T-helper 2 cell (primary cell): ENCODE data around the gene ZNF850.
"Not testable (repeated sequence)": the region's sequence is repeated elsewhere in the genome, so short reads cannot be mapped to it uniquely, and the experiment has no call there.

ENCODE experiments used
- DNase-seq, 5 experiments: peaks; one replicate each; pipeline versions ENCODE4 v3.0.0 to v3.0.0-alpha.2; 2012 to 2022
- total RNA-seq, 2 donors: gene quantifications; one replicate each; lab custom pipeline; 2026; lab: John Stamatoyannopoulos, UW

The ZNF850 gene
- total RNA-seq, result 5.6 to 11.2 reads per million in 2 donors

DNA sequence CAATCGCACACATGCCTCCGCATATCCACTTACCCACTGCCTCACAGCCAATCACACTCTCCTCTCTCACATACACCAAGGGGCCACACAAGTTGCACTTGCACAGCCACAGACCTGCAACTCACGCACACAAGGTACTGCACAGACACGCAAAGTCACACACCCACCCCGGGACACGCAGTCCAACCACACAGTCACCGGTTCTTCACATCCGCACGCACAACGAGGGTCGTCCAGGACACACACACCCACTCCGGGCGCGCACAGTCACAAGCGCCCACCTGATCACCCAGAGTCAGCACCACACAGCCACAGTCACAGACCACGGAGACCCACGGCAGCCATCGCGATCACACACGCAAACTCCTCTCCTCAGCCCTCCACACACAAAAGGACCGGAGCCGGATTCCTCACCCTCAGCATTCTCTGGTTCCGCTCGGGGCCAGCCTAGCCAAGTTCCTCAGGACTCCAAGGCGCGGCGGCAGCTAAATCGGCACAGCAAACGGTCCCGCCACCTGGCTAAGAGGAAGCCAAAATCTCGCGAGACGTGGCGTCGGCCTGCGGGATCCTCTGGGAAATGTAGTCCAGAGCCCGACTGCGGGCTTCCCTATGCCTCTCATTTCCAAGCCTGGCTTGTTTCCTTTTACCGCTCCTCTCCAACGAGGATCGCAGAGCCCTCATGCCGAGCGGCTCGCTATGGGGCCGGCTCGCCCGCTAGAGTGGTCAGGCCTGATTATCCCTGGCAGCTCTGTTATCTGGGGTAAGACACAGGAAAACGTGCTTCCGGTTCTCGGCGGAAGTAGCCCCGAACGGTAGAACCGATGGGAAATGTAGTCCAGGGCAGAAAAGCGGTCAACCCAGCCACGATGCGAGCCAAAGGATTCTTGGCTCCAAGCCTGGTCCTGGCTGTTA is at the start of gene ZNF850:
TSS of gene ZNF850 (minus strand) at position 497 of the 912 bp plus-strand sequence. CDS start 10,201 bp downstream, outside the sequence.
- DNase-seq, result peak; percentile 85 to 96 (median 89)

GRCh38 chr19:36821758-36822157 is 49.2 kb upstream of the ZNF850 start:
- DNase-seq, result no peak

DNA sequence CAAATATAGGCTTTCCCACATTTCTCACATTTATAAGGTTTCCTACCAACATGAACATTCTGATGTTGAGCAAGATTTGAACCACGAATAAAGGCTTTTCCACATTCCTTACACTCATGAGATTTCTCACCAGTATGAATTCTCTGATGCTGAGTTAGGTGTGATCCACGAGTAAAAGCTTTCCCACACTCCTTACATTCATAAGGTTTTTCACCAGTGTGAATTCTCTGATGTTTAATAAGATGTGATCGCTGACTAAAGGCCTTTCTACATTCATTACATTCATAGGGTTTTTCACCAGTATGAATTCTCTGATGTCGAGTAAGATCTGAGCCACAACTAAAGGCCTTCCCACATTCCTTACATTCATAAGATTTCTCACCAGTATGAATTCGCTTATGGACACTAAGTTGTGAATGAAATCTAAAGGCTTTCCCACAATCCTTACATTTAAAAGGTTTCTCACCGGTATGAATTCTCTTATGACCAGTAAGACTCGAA is 46.6 kb upstream of the ZNF850 start:
- no peak for DNase-seq

GRCh38 chr19:36807029-36807428 is 34.4 kb upstream of the ZNF850 start:
- DNase-seq, result no peak

- no peak for DNase-seq
Observed at GRCh38 chr19:36805364-36805763, 32.8 kb upstream of the ZNF850 start.

DNA sequence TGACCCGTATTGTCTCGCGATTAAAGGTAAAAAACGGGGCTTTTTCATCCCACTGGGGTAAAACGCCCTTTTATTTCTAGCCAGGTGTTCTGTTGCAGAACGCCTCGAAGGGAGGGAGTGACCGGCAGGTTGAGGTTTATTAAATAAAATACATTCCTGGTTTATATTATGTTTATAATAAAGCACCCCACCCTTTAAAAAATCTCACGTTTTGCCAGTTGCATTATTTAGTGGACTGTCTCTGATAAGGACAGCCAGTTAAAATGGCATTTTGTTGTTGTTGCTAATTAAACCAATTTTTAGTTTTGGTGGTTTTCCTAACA is 25.1 kb upstream of the ZNF850 start:
- no peak for DNase-seq

DNA sequence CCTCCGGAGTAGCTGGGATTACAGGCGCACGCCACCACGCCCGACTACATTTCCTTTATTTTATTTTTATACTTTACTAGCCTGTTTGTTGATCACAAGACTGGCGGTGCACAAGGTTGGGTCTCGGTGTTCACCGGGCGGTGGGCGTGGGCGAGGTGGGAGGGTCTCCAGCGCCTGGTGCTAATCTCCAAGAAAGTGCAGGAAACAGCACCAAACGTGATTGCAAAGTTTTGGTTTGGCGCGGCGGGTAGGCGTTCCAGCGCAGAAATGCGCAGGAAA is 24.0 kb upstream of the ZNF850 start:
- no peak for DNase-seq

DNA sequence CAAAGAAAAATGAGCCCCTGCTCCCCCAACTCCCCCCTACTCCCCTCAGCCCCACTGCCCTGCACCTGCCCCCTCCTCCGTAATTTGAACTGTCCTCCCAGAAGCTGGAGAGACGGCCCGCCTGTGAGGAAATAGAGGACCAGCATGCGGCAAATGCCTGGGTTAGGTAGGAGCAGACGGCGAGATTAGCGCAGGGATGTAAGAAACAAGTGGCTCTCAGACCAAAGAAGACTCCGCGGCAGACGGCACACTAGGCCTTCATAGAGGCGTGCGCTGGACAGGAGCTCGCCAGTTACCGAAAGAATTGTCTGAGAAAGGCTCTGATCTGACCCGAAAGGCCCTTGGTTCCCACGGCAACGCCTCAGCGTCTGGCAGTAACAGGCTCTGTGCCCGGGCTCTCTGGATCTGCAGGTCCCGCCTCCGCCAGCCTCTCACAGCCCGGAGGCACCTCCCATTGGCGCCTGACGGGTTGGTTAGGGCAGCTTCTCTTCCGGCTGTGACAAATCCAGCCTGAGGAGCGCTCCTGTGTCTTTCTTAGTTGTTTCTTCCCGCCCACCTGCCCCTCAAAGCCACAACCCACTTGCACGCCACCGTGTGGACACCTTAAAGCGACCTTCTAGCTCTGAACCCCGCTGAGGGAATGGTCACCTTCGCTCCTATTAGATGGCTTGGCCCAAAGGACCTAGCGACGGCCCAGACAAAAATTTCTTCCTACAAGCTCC is 19.0 kb upstream of the ZNF850 start:
- peak in 1 of 5 experiments; percentile 25 for DNase-seq

GRCh38 chr19:36775768-36776167 is 3.2 kb upstream of the ZNF850 start:
- no peak for DNase-seq

DNA sequence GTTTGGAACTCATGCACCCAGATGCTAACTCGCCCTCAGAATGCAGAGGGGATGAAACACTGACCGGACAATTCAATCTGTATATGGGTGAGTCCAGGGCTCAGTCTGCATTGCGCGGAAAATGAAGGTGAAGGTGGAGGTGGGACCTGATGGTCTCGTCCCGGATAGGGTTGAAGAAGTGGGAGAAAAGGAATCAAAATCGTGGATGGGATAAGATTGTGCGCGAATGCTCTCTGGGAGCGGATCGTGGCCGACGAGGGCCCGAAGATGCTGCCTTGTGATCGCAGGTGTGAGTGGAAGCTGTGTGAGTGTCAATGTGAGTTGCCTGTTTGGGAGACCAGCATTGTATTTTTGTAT is 594 bp upstream of the ZNF850 start:
- DNase-seq, result peak in 1 of 5 experiments; percentile 12

- peak in 1 of 5 experiments; percentile 79 for DNase-seq
Observed at GRCh38 chr19:36771261-36772231, 1.1 kb downstream of the ZNF850 start.

DNA sequence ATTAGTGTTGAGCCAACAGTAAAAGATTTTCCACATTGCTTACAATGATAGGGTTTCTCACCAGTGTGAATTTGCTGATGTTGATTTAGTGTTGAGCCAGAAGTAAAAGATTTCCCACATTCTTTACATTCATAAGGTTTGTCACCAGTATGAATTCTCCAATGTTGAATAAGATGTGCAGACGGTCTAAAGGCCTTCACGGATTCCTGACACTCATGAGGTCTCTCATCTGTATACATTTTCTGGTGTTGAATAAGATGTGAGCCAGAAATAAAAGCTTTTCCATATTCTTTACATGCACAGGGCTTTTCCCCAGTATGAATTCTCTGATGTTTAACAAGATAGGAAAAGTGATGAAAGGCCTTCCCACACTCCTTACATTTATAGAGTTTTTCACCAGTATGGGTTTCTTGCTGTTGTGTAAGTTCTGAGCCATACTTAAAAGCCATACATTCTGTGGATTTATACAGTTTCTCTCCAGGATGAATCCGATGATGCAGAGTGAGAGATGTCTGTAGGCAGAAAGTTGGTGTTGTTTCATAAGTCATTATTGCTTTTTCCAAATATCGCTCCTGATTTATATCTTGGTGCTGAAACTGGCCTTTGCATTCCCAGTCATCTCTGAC is 22.4 kb downstream of the ZNF850 start:
- DNase-seq, result no peak

GRCh38 chr19:36749613-36750012 is 23.0 kb downstream of the ZNF850 start:
- not testable (repeated sequence) for DNase-seq

DNA sequence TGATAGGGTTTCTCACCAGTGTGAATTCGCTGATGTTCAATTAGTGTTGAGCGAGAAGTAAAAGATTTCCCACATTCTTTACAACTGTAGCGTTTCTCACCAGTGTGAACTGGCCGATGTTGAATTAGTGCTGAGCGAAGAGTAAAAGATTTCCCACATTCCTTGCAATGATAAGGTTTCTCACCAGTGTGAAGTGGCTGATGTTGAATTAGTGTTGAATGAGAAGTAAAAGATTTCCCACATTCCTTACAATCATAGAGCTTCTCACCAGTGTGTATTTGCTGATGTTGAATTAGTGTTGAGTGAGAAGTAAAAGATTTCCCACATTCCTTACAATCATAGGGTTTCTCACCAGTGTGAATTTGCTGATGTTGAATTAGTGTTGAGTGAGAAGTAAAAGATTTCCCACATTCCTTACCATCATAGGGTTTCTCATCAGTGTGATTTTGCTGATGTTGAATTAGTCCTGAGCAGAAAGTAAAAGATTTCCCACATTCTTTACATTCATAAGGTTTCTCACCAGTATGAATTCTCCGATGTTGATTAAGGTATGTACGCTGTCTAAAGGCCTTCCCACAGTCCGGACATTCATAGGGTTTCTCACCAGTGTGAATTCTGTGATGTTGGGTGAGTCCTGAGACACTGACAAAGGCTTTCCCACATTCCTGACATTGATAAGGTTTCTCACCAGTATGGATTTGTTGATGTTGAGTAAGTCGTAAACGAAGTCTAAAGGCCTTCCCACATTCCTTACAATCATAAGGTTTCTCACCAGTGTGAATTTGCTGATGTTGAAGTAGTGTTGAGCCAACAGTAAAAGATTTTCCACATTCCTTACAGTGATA is 24.0 kb downstream of the ZNF850 start:
- no peak for DNase-seq

DNA sequence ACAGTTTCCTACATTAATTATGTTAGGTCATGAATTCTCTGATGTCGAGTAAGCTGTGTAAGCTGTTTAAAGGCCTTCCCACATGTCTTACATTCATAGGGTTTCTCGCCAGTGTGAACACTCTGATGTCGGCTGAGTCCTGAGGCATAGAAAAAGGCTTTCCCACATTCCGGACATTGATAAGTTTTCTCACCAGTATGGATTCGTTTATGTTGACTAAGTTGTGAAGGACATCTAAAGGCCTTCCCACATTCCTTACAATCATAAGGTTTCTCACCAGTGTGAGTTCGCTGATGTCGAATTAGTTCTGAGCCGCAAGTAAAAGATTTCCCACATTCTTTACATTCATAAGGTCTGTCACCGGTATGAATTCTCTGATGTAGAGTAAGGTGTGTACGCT is 24.9 kb downstream of the ZNF850 start:
- DNase-seq, result no peak

DNA sequence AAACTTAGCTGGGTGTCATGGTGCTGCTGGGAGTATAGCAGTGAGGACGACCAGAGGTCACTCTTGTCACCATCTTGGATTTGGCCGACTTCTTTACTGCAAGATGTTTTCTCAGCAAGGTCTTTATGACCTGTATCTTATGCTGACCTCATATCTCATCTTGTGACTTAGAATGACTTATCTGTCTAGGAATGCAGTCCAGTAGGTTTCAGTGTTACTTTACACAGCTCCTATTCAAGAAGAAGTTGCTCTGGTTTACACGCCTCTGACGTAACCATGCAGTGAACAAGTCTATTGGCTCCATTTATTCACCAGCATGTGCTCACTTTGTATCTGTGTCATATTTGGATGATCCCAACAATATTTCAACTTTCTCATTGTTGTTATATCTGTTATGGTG is 26.7 kb downstream of the ZNF850 start:
- DNase-seq, result no peak

- DNase-seq, result not testable (repeated sequence)
Observed at GRCh38 chr19:36736166-36736565, 36.4 kb downstream of the ZNF850 start.

DNA sequence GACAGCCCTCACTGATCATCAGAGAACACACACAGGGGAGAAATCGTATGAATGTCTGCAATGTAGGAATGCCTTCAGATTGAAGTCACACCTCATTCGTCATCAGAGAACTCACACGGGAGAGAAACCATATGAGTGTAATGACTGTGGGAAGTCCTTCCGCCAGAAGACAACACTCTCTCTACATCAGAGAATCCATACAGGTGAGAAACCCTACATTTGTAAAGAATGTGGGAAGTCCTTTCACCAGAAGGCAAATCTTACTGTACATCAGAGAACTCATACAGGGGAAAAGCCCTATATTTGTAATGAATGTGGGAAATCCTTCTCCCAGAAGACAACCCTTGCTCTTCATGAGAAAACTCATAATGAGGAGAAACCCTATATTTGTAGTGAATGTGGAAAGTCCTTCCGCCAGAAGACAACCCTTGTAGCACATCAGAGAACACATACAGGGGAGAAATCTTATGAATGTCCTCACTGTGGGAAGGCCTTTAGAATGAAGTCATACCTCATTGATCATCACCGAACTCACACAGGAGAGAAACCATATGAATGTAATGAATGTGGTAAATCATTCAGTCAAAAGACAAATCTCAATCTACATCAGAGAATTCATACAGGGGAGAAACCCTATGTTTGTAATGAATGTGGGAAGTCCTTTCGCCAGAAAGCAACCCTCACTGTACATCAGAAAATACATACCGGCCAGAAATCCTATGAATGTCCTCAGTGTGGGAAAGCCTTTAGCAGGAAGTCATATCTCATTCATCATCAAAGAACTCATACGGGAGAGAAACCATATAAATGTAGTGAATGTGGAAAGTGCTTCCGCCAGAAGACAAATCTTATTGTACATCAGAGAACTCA is 52.7 kb downstream of the ZNF850 start:
- peak in 1 of 5 experiments; percentile 7 for DNase-seq

- DNase-seq, result no peak
Observed at GRCh38 chr19:36709423-36709822, 63.2 kb downstream of the ZNF850 start.

- DNase-seq, result no peak
Observed at GRCh38 chr19:36707134-36707533, 65.5 kb downstream of the ZNF850 start.
